ENCODE results near the gene HTR3A.
"Not testable (repeated sequence)": the region's sequence is repeated elsewhere in the genome, so short reads cannot be mapped to it uniquely, and the experiment has no call there.

Gene HTR3A

GRCh38 chr11:113974741-113975470 is at the start of gene HTR3A:
Gene HTR3A, plus strand, starts transcription at chr11:113975108. Its CDS starts 218 bp downstream, at chr11:113975326.
- peak; percentile 96 for DNase-seq

- DNase-seq, result no peak
Observed at GRCh38 chr11:113926273-113927197, 48.4 kb upstream of the HTR3A start.

GRCh38 chr11:113928311-113928710 is 46.6 kb upstream of the HTR3A start:
- DNase-seq, result no peak

GRCh38 chr11:113932788-113933187 is 42.1 kb upstream of the HTR3A start:
- no peak for DNase-seq

GRCh38 chr11:113934193-113934592 is 40.7 kb upstream of the HTR3A start:
- DNase-seq, result not testable (repeated sequence)

- DNase-seq, result no peak
Observed at GRCh38 chr11:113934761-113935160, 40.1 kb upstream of the HTR3A start.

GRCh38 chr11:113935858-113936257 is 39.0 kb upstream of the HTR3A start:
- no peak for DNase-seq

GRCh38 chr11:113937918-113938317 is 37.0 kb upstream of the HTR3A start:
- no peak for DNase-seq

- no peak for DNase-seq
Observed at GRCh38 chr11:113942256-113942655, 32.7 kb upstream of the HTR3A start.

GRCh38 chr11:113946162-113946561 is 28.7 kb upstream of the HTR3A start:
- DNase-seq, result not testable (repeated sequence)

GRCh38 chr11:113947994-113948393 is 26.9 kb upstream of the HTR3A start:
- DNase-seq, result no peak

GRCh38 chr11:113949891-113950290 is 25.0 kb upstream of the HTR3A start:
- DNase-seq, result no peak

GRCh38 chr11:113951537-113951936 is 23.4 kb upstream of the HTR3A start:
- DNase-seq, result no peak

- DNase-seq, result no peak
Observed at GRCh38 chr11:113952070-113952469, 22.8 kb upstream of the HTR3A start.

- no peak for DNase-seq
Observed at GRCh38 chr11:113952588-113952987, 22.3 kb upstream of the HTR3A start.

- no peak for DNase-seq
Observed at GRCh38 chr11:113954235-113954634, 20.7 kb upstream of the HTR3A start.

- DNase-seq, result no peak
Observed at GRCh38 chr11:113956986-113957385, 17.9 kb upstream of the HTR3A start.

- DNase-seq, result no peak
Observed at GRCh38 chr11:113960702-113961330, 14.1 kb upstream of the HTR3A start.

GRCh38 chr11:113967361-113967760 is 7.5 kb upstream of the HTR3A start:
- no peak for DNase-seq

GRCh38 chr11:113971506-113972195 is 3.3 kb upstream of the HTR3A start:
- DNase-seq, result no peak

GRCh38 chr11:113977071-113977490 is 2.2 kb downstream of the HTR3A start:
- DNase-seq, result no peak

GRCh38 chr11:113977701-113978100 is 2.8 kb downstream of the HTR3A start:
- no peak for DNase-seq

- DNase-seq, result no peak
Observed at GRCh38 chr11:113979431-113979830, 4.5 kb downstream of the HTR3A start.

Measured in NCI-H1105 (cell line).